ENCODE results near the gene KIF18B.
"Not testable (repeated sequence)": the region's sequence is repeated elsewhere in the genome, so short reads cannot be mapped to it uniquely, and the experiment has no call there.

Gene KIF18B

DNA sequence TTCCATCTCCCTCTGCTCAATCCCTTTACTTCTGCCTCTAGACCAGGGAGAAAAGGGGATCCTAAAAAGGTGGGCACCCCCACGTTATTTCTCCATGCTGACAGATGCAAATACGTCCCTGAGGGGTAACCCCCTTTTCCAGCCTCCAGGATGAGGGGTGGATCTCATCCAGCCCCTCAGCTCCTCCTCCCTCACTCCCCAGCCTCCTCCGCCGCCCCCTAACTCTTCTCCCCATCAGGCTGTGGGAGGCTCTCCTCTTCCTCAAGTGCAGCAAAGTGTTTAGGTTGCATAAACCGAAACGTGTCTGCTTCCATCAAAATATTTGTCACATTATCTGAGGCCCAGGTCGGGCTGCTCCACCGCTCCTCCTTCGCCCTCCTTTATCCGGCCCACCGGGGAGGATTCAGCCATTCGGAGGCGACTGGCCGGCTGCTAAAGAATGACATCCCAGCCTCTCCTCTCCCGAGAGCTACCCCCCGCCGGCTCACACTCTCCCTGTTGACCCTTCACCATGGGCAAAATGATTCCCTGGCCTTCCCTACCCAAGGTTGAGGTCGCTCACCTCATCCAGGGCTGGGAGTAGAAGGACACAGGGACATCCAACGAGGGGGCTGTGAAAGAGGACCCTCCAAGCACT lies 21.7 kb upstream of the KIF18B start:
- no peak for DNase-seq (ENCODE audit: low read depth in 2 of 2)

DNA sequence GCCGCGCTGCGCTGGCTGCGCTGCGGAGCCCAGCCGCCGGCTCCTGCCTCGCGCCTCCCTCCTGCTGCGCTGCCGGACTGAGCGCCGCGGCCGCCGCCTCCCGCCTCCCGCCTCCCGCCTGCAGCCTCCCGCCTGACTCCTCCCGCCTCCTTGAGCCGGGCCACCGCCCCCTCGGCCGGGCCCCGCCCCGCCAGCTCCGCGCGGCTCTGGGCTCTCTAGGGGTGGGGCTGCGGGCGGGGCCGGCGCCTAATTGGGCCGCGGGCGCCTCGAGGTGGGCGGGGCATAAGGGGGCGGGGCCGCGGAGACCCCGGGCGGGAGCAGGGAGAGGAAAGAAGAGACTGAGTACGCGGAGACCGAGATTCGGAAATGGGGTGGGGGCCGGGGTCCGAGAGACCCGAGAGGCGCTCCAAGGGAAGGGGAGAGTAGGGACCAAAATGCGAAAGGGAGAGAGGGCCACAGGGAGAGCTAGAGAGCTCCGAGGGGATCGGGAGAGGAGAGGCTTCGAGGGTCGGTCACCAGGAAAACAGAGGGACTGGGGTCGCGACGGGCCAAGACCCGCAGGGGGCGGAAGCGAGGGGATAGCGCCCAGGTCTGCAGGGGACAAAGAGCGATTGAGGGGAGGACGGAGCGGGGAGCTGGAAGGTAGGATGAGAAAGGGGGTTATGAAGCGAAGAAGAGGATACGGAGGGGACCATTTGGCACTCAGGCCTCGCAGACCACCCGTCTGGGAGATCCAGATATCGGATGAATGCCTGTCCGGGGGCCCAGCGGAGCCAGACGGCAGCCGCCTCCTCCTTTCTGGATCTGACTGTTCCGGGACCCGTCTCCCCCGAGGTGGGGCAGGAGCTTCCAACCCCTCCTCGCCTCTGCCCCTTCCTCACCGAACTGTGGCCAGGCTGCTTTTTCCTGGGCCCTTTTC lies 20.9 kb upstream of the KIF18B start, which contains the start of gene C1QL1:
Gene C1QL1 (minus strand): TSS at position 79 of the 919 bp plus-strand sequence. CDS start 255 bp downstream, outside the sequence.
- peak; percentile 73 to 74 for DNase-seq (ENCODE audit: low read depth in 2 of 2)

DNA sequence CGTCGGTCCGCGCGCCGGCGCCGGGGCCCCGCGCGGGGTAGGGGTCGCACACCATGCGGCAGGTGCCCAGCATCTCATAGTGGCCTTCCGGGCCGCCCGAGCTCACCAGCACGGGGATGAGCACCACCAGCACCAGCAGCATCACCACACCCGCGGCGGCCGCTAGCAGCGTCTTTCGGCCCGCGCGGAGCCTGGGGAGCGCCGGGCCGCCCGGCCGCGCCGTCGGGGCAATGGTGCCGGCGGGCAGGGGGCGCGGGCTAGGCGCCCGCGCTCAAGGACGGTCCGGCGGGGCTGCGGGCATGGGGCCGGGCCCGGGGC lies 20.3 kb upstream of the KIF18B start:
- no peak for DNase-seq (ENCODE audit: low read depth in 2 of 2)

DNA sequence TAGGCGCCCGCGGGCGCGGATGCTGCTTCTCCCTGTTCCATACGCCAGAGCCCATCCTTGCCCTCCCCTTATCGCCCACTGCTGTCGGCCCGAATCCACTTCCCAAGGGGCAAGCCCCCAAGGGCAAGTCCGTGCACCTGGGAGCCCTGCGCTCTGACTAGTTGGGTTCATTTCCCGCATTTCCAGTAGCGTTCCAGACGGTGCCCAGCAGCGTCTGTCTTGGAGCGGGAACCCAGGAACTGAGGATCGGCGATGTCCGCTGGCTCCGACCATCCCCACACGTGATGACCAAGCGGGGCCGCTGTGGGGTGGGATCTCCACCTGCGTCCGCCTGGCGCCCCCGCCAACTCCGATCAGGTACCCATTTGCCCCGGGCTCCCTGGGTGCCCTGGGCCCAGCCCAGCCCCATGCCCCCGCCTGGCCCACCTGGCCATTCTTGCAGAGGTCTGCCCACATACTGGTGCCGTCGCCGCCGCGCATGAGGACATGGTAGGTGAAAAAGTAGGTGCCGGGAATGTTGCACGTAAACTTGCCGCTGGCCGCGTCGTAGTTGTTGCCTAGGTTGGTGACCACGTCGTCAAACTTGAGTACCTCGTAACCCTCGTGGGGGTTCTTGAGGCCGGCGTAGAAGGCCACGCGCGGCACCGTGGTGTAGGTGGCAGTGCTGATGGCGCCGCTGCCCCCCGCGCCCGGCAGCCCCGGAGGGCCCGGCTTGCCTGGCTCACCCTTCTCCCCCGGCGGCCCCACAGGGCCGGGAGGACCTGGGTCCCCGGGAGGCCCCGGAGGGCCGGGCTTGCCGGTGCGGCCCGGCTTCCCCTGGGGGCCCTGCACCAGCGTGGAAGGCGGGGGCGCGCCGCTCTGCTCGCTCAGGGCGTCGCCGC lies 19.7 kb upstream of the KIF18B start:
- DNase-seq (ENCODE audit: low read depth in 2 of 2), result no peak

DNA sequence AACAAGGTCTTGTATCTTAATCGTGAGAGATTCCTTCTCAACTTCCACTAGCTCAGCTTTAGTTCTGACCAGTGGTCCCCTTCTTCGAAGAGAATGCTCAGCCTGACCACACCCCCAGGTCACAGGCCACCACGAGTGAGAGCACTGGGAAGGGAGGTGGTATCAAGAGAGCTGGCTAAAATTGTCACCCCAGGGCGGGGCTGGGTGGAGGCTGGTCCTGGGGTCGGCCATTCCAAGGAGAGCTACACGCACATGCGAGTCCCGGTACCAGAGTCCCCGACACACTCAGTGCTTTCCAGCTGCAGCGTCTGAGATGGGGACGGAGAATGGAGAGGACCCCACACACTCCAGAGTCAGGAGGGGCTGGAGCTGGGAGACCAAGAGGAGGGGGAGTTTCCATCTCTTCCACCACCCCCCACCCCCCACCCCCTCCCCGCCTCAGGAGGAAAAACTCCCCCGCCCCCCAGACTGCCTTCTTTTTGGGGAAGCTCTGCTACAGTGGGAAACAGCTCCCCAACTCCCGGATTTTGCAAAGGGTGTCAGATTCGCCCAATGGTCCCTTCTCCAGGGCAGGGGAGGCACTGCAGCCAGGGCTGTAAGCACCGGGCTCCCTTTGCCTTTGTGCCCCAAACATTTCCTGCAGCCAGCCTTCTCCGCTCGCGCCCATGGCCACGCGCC lies 18.9 kb upstream of the KIF18B start:
- DNase-seq (ENCODE audit: low read depth in 2 of 2), result no peak

DNA sequence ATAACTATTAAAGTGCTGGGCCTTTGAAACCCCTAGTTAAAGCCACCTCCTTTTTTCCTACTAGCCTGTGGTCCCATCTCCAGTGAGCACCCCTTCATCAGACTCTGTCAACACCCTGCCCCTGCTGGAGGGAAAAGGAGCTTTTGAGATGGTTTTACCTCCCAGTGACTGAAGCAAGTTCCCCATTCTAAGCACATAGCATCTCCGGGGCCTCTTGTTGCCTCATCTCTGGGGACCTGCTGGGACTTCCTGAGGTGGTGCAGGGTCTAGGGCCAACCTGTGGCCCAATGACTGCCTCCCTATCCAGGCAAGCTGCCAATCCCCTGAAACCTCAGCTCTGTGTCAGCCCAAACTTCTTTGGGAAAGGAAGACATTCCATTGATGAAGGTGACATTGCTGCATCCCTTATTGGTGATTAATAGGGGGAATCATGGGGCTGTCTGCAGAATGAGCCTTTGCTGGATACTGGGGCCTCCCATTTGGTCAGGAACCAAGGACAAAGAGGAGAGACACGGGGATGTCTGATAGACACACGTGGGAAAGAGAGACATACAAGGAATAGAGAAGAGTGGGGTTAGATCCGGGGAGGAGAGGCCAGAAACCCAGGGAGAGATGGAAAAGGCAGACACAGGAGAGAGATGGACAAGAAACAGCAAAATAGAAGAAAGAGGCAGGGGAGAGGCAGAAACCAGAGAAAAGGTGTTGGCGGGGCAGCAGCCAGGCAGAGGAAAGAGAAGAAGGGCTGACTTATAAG lies 18.1 kb upstream of the KIF18B start:
- DNase-seq (ENCODE audit: low read depth in 2 of 2), result no peak

DNA sequence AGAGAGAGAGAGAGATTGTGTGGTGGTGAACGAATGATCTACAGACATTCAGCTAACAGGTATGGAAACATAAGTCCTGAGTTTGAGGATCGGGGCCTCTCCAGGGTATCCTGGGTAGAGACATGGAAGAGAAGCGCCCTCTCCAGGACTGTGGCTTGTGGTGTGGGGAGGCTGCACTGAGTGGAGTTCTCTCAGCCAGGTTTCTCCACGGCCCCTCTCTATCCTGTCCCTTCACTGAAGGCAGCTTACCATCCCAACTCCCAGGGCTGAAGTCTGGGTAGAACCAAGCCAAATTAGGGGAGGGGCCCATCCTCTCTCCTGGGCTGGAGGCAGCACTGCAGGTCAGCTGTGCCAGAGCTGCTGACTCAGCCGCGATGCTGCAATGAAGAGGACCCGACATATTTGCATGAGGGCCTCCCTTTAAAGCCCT lies 14.4 kb upstream of the KIF18B start:
- DNase-seq (ENCODE audit: low read depth in 2 of 2), result no peak

DNA sequence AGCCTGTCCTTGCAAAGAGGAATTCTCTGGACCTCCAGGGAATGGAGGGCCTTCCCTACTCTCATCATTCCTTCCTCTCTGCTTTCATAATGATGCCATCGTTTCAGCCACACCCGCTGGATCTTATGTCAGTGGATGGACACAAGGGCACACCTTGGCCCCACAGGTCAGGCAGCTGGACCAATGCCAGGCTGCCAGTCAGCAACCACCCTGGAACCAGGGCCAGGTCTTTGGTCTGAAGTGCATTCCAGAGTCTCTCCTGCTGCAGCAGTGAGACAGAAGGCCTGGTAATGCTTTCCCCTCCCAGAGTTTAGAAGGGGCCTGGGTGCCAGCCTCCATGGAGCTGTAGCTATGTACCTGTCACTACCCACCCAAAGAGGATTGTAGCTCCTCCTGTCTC lies 13.1 kb upstream of the KIF18B start:
- no peak for DNase-seq (ENCODE audit: low read depth in 2 of 2)

DNA sequence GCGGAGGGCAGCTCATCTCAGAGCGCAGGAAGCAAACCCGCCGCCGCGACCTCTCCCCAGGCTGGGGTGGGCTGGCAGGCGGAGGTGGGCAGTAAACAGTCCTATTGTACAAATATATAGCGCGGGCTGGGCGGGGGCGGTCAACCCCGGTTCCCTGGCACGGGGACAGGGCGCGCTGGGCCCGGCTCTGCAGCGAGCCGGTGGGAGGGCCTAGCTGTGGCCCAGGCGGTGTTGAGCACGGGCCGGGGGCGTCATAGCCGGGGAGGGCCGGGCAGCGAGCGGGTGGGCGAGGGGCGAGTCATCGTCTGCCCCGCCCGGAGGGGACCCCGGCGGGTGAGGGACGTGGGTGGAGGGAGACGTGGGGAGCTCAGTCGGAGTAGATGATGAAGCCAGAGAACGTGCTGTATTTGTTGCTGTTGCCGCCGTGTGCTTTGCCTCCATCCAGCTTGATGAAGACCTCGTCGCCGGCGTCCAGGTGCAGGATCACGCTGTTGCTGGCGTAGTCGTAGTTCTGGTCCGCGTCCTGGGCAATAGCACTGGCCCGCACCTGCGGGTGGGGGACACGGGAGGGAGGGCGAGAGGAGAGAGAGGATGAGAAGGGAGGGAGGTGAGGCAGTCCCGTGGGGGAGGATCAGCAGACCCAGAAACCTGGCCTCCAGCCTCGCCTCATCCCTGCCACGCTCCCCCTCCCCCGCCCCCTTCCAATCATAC lies 12.4 kb upstream of the KIF18B start:
- DNase-seq (ENCODE audit: low read depth in 2 of 2), result no peak

DNA sequence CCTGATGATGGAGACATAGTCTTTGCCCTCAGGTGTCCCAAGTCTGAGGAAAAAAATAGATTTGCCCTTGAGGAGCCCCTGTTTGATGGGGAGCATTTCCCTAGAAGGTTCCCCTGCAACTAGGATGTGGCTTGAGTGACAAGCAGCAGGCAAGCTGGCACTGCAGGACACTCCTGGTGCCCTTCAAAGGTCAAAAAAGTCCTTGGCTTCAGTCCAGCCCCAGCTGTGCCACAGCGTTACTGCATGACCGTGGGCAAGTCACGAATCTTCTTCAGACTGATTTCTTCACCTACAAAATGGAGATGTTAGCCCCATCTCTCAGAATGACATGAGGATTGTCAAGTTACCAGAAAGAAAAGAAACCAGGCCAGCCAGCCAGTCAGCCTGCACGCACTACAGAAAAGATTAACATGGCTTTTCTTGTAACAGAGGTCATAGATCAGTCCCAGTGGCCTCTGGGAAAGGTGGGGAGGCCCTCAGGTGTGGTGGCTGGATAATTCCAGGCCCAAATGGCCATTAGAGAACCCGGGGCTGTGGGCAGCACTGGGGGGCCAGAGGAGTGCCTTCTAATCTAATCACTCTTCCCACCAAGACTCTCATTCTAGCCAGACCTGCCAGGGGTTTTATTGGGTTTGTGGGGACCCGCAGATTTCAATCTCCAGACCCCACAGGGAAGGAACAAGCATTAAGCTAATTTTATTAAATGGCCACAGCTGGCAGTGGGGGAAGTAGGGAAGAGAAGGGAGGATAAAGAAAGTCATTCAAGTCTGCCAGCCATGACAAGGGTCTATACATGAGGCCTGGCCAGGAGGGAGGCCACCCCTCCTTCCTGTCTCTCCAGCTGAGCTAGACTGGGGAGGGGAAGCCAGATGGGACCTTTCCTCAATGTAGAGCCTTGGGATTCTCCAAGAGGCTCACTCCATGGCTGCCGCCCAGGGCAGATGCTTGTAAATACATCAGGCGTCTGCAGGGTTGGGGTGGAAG lies 9.7 kb upstream of the KIF18B start:
- DNase-seq (ENCODE audit: low read depth in 2 of 2), result no peak

DNA sequence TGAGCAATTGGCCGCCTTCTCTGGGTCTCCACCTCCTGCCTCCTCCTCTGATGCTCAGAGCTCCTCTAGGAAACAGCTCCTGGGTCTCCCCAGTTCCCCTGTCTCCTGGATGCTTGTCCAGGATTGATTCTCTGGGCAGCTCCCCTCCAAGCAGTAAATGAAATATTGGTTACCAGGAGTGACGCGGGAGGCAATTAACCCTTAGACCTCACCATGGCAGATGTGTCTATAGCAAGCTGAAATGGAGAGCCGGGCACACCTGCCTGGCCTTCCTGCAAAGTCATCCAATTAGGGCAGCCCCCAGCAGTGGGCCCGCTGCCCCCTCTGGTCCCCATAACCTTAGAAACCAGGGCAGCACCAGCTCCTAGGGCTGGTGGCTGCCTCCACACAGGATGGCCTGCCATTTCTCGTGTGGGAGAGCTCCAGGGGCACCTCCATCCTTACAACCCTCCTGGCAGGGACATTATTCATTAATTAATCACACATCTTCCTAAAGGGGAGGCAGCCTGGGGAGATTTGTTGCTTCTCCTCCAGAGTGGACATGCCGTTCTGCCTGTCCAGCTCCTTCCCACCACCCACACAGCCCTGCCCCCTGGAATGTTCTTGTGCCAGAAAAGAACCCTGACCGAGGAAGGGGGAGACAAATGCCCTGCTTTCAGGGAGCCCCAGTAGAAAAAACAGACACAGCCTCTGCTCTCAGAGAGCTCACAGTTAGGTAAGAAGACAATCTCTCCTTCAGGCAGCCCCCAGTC lies 8.3 kb upstream of the KIF18B start:
- no peak for DNase-seq (ENCODE audit: low read depth in 2 of 2)

DNA sequence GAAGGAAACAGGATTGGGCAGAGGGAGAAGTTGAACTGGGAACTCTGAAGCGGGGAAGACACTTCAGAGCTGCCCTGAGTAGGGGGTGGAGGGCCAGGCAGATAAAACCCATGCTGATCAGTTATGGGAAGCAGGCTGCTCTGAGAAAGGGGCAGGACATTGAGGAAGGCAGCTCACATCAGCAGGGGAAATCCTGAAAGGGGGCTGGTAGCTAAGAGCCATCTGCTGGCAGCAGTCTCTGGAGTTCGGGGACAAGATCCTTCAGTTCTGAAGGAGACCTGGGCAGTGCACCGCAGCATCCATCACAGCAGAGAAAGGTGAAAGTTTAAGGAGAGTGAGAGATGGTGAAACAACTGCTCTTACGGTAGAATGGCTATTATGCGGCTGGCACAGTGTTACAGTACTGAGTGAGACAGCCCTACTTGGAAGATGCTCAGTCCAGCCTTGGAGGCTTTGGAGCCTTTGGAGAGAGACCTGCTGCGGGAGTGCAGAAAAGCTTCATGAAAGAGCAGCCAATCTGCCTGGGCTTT lies 5.4 kb upstream of the KIF18B start:
- DNase-seq (ENCODE audit: low read depth in 2 of 2), result no peak

DNA sequence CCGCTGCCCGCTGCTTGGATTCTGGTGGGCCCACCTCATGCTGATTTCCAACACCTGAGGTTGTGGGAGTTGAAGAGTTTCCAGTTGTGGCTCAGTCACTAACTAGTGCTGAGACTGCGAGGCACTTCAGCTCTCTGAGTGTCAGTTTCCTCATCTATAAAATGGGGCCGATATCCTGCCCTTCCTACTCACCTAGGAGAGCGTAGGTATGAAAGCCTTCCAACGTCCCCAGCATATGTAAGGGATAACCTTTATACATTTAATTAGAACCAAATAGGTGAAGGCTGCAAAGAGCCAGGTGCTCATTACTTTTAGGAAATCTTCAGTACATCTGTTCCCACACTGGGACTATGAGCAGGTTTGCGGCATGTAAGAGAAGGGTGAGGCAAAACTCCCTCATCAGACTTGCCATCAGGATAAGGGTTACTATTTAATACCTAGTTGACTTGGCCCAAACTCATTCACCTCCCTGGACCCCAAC lies 782 bp upstream of the KIF18B start:
- DNase-seq (ENCODE audit: low read depth in 2 of 2), result no peak

DNA sequence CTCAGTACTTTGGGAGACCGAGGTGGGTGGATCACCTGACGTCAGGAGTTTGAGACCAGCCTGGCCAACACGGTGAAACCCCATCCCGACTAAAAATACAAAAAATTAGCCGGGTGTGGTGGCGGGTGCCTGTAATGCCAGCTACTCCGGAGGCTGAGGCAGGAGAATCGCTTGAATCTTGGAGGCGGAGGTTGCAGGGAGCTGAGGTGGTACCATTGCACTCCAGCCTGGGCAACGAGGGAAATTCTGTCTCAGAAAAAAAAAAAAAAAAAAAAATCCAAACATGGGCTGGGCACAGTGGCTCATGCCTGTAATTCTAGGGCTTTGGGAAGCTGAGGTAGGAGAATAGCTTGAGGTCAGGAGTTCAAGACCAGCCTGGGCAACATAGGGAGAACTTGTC lies 1.9 kb downstream of the KIF18B start:
- not testable (repeated sequence) for DNase-seq (ENCODE audit: low read depth in 2 of 2)

DNA sequence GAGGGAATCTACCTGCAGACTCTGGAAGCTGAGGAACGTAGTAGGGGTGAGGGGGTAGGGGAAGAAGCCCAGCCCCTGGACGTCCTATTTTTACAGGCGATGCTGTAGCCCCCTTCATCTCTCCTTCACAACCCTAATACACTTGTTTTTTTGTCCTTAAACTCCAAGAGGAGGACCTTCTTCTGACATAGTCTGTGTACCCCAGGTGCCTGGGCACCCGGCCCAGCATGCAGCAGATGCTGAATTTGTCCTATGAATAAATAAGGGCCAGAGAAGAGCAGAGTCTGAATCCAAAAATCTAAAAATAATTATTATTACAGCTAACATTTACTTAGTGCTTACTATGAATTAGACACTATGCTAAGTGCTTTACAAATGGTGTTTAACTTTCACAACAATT lies 5.1 kb downstream of the KIF18B start:
- no peak for DNase-seq (ENCODE audit: low read depth in 2 of 2)

DNA sequence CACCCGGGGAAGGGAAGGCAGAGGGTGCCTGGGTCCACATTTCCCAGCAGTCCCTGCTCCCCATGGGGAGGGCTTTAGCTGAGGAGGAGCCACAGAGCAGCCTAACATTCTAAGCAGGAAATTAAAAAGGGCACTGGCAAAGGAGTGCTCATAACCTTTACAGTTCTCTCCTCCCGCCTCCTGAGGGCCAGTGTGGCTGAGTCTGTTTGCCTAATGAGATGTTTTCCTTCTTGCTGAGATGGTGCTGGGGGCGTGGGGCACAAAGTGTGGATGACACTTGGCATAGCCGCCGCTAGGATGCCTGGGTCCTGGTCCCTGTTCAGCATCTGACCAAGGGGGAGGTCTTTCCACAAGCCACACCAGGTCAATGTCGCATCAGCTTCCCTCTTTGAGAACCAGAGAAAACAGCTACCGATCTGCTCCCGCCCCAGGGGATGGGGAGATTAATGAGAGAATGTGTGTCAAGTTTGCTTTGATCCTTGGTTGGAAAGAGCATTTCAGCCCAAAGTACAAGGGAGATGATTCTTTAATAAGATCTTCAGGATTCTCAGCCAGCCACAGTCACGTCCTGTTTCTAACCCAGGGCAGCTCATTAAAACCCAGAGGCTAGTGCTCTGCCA lies 5.8 kb downstream of the KIF18B start:
- no peak for DNase-seq (ENCODE audit: low read depth in 2 of 2)

DNA sequence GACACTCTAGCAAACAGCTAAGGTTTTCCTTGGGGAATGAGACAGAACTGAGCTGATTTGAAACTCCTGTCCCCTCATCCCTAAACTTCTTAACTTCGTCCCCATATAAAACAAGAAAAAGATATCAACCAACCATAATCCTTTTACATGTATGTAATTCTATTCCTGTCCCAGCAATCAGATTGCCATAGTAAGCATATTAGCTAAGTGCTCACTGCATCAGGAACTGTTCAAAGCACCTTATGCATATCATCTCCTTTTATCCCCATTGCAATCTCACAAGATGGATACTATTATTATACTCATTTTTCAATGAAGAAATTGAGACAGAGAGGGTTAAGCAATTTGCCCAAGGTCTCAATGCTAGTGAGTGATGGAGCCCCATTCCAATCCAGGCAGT lies 6.8 kb downstream of the KIF18B start:
- DNase-seq (ENCODE audit: low read depth in 2 of 2), result no peak

All from fibroblast of skin of left biceps (primary cell).